Measurements from ENCODE around the gene NDUFB7.
A peak's percentile ranks its signal among the peaks of the same experiment; 100 is the strongest.

The NDUFB7 gene

DNA sequence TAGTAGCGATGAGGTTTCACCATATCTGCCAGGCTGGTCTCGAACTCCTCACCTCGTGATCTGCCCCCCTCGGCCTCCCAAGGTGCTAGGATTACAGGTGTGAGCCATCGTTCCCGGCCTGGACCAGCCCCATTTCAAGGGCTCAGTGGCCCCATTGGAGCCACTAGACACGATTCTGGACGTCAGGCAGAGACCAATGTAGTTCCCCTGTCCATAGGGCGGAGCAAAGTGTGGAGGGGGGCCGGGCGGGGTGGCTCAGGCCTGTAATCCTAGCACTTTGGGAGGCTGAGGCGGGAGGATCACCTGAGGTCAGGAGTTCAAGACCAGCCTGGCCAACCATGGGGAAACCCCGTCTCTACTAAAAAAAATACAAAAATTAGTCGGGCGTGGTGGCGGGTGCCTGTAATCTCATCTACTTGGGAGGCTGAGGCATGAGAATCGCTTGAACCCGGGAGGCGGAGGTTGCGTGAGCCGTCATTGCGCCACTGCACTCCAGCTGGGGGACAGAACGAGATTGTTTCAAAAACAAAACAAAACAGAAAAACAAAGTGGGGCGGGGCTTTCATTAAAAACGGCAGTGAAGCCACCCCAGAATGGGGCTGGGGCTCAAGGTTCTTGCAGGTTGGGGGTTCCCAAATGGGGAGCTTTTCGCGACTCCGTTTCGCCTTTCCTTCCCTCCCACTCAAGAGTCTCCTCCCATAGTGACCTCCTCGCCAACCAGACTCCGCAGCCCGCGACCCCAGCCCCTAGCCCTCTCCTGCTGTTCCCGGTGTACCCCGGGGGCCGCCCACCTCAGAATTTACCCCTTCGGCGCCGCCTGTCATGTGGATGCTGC lies 43.2 kb downstream of the NDUFB7 start:
- no peak for DNase-seq

DNA sequence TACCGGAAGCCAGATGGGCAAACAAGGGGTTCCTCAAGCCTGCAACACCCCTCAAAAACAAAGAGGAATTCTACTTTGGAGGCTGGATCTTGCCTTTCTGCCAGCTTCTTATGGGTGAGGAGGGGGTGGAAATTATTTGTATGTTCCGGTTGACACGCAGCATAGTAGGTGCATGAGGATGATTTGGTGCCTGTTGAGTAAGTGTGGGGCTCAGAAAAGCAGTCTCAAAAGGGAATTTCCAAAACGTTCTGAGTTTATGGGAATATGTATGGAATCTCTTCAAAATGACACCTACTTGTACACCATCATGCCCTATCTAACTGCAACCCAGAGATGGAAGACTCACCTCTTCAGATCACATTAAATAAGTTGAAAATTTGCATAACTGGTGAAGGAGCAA lies 45.4 kb downstream of the NDUFB7 start:
- DNase-seq = no peak

DNA sequence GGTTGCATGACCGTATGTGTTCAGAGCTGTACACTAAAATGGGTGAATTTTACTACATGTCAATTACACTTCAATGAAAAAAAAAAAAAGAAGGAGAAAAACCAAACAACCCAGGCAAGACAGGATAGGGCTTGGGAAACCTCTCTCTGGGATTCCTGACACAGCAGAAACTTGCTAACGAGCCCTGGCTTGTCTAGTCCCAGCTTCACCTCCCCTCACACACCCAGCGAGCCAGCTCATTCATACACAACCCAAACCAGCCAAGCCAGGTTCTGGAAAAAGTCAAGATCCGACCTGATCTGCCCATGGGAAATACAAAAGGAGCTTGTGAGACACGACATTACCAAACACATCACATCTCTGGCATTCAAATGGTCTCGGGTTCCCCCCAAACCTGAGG lies 46.1 kb downstream of the NDUFB7 start:
- DNase-seq = no peak

DNA sequence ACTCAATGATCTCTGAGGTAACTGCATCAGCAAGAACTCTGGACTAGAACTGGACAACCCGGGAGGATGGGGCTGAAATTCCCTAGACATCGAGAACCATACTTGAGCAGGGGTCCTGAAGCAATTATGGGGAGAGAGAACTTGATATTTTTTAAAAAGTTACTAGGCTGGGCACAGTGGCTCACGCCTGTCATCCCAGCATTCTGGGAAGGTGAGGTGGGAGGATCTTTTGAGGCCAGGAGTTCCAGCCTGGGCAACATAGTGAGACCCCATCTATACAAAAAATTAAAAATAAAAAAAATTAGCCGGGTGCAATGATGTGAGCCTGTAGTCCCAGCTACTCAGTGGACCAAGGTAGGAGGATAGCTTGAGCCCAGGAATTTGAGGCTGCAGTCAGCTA lies 51.3 kb downstream of the NDUFB7 start:
- no peak for DNase-seq

DNA sequence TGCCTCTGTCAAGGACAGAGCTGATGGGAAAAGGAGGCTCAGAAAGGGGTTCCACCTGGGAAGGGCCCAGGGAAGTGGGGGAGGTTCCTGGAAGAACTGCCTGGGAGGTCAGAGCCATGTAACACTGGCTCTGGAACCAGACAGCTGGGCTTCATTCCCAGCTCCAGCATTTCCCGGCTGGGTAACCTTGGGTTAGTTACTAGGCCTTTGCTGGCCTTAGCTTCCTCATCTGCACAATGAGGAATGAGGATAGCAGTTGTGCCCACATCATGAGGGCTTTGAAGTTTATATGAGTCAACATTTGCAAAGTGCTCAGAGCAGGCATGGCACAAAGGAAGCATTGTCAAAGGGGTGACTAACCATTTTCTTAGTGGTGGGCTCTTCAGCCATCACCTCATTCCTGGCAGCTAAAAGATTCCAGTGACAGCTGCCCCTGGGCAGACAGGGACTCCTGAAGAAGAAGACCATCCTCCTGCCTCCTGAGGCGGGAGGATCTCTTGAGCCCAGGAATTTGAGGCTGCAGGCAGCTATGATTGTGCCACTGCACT lies 51.9 kb downstream of the NDUFB7 start:
- DNase-seq = peak in 7 of 58 donors; percentile 20 to 51 (median 43)

DNA sequence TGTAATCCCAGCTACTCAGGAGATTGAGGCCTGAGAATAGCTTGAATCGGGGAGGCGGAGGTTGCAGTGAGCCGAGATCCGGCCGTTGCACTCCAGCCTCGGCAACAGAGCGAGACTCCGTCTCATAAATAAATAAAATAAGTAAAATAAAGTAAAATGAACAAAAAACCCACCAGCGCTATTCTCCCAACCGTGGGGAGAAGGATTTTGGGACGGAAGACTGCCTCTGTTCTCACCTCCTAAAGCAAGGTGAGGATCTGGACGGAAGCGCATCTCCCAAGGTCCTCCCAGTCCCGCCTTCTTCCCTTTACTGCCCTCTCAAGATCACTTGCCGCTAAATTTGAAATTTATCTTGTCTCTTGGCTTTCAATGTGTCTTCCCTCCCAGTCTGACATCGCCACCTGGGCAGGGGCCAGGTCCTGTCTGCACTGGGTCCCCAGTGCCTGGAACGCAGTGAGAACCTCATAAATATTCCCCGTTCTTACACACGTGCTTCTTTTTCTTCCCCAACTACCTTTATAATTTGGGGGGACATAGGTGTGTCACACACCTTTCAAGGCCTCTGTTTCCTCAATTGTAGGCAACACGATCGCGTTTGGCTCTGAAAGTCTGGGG lies 52.5 kb downstream of the NDUFB7 start:
- DNase-seq = peak in 2 of 58 donors; percentile 27 to 43

DNA sequence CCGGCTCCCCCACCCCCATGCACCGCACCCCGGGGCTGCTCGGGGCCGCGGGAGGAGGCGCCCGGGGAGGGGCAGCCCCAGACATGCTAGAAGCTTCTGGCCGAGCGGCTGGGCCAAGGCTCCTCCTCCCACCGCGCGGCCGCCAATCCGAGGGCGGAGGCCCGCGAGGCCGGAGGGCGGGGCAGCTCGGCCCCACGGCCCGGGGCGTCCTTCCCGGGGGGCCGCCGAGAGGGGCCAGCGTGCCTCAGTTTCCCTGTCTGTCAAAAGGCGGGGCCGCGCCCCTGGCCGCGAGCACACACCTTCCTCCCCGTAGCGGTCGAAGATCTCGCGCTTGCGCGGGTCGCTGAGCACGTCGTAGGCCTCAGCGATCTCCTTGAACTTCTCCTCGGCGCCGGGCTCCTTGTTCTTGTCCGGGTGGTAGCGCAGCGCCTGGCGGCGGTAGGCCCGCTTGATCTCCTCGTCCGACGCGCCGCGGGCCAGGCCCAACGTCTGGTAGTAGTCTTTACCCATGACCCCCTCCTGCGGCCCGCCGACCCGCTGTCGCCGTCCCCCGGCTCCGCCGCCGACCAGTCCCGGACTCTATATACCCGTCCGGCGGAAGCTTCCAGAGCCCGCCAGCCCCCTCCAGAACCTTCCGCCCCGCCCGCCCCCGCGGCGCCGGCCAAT lies 53.9 kb downstream of the NDUFB7 start, which contains the start of gene DNAJB1:
TSS of gene DNAJB1 (minus strand) at position 558 of the 666 bp plus-strand sequence. CDS start at position 510, 48 bp downstream.
- peak in 56 of 58 donors; percentile 15 to 100 (median 80) for DNase-seq

DNA sequence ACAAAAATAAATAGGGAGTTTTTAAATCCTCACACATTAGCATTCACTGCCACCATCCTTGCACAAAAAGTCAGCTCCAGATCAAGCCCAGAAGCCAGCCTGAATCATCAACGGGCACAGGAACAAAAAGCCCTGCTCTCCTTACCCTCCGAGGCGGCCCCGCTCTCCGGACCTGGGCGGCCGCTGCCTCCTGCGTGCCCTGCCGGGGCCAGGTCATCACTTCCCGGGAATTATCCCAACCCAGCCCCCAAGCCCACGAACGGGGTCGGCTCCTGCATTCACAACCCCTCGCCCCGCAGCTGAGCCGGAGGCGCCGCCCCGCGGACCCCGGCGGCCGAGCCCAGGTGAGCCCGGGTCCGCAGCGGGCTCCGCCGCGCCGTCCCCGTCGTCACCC lies 54.4 kb downstream of the NDUFB7 start:
- DNase-seq = peak in 4 of 58 donors; percentile 54 to 90 (median 71)

DNA sequence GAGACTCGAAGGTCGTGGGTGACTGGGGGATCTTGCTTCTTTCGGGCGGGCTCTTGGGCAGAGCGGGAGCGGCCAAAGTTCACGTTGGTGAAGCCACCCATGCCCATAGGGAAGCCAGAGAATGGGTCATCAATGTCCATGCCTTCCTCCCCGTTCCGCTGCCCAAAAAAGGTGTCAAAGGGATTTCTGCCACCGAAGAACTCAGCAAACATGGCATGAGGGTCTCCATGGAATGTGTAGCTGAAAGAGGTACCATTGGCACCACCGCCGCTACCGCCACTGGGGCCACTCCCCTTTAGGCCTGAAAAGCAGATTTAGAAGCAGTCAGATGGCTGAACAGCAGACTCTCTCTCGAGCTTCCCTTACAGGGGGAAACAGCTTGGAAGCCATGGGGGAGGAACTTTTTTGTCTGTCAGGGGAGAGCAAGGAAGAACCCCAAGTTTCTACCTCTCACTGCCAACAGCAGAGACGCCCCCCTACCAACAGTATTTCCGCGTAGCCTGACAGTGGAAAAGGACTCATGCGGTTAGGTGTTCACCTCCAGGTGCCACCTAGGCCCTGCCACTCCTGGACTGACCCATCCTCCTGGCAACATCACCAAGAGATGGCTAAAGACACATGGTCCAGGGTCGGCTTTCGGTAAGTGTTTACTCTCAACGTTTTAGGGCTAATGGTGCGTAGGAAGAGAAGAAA lies 55.0 kb downstream of the NDUFB7 start:
- peak in 12 of 58 donors; percentile 17 to 81 (median 48) for DNase-seq
